ENCODE results near the gene CBX2.

Gene CBX2

DNA sequence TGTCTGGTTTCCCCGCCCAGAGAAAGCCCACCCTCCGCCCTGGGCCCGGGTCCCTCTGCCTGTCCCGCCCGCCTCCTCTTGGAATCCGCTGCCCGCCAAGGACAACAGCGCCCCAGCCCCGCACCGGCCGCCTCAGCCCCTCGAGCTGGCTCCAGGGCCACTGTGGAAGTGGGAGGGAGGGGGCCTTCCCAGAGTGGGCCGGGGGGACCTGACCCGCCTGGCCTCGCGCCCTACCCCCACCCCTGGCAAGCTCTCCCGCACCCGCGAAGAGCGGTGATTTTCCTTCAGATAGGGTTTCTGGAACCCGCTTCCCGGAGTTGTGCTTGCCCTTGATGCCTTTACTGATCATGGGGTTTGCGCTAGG lies 21.2 kb downstream of the CBX2 start:
- Histone ChIP-seq H3K9me3 (no peaks in the 10 kb centered on the region), H3K36me3 (peaks cover 10% of the 10 kb centered on the region), H3K9ac (no peak overlapping the region), H4K20me1 (peaks cover 83% of the 10 kb centered on the region), H3K27me3 (peaks cover 79% of the 10 kb centered on the region), H3K4me3 (no peak overlapping the region), H3K4me1 (peaks cover 57% of the 10 kb centered on the region), H3K4me2 (0 out of 2 replicates have a peak overlapping the region, but pooled peaks have one; percentile 89), H3K27ac (no peak overlapping the region)
- TF ChIP-seq Cebpa-rat (IDR thresholded peaks at IDR 0.05) = no peak

DNA sequence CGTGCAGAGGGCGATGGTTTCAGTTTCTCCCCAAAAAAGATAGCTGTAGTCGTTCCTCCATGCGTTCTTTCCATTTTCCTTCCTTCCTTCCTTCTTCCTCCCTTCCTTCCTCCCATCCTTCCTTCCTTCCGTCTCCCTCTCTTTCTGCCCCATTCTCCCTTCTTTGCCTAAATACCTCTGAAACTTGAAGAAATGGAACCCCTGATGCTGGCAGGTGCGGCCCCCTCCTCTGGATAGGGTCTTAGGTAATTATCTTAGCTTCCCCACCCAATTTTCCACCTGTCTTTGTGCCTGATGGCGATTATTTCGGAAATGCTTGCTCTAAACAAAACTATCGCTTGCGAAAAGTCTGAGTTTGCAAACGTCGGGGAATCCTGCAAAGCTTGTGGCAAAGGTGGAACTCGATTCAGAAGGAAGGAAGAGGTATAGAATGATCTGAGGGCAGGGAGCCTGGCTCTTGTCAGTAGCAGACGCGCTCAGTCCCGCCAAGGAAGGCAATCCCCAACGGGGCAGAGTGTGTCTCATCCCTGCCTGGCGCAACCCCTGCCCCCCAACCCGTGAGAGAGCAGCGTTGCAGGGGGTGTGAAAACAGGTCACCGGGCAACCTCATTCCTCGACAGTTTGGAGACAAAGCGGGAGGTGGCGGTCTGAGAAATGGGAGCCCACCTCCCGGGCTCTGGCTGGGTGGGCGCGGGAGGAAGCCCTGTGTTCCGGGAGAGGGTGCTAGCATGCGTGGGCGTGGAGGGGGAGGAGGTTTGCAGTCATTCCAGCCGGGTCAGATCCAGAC lies 21.8 kb downstream of the CBX2 start:
- no peak overlapping the region for H3K9ac ChIP-seq
- TF ChIP-seq Cebpa-rat (IDR thresholded peaks at IDR 0.05) = no peak
- no peaks in the 10 kb centered on the region for H3K9me3 ChIP-seq
- peaks cover 6% of the 10 kb centered on the region for H3K36me3 ChIP-seq
- H3K27ac ChIP-seq = no peak overlapping the region
- H4K20me1 ChIP-seq = peaks cover 83% of the 10 kb centered on the region
- H3K4me1 ChIP-seq = peaks cover 61% of the 10 kb centered on the region
- 0 out of 2 replicates have a peak overlapping the region, but pooled peaks have one; percentile 49 for H3K4me3 ChIP-seq
- H3K4me2 ChIP-seq = peak overlapping the region; percentile 72
- H3K27me3 ChIP-seq = peaks cover 80% of the 10 kb centered on the region

DNA sequence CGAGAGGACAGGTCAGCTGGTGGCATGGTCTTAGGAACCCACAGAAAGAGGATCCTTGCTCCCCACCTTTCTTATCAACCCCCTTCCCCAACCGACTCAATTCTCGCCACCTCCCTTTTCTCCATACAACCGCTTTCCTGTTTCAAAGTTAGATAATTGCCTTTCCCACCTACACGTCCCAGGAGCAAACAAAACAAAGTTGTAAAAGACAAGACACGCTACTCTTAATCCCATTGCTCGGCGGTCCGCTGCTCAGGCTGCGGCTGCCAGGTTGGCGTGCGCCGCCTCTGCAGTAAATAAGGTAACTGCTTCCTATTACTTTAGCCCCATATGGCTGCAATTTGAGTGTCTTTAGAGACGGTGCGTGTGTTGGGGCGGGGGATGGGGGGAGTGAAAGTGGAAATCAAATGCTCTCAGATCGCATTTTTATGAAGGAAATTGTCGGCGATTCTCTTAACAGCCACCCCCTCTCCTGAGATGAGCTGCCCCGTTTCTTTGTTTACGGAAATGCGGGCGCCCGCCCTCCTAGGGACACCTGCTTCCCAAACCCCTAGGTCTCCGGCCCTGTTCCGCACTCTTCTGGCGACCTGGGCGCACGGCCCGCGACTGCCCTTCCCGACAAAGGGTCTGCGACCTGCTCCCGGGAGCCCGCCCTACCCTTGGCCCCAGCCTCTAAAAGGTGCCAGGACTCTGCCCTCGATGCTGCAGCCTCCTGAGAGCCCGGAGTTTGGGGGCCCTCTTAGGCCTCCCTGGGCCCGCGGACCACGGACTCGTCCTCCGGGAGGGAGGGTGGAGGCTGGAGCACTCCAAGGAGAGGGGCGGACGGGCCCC lies 22.6 kb downstream of the CBX2 start:
- Histone ChIP-seq H3K27ac (no peak overlapping the region), H3K9ac (no peak overlapping the region), H3K9me3 (no peaks in the 10 kb centered on the region), H3K36me3 (no peaks in the 10 kb centered on the region), H3K4me2 (peak overlapping the region; percentile 72), H4K20me1 (peaks cover 84% of the 10 kb centered on the region), H3K27me3 (peaks cover 84% of the 10 kb centered on the region), H3K4me3 (peak overlapping the region; percentile 49), H3K4me1 (peaks cover 61% of the 10 kb centered on the region)
- TF ChIP-seq Cebpa-rat (IDR thresholded peaks at IDR 0.05) = no peak

DNA sequence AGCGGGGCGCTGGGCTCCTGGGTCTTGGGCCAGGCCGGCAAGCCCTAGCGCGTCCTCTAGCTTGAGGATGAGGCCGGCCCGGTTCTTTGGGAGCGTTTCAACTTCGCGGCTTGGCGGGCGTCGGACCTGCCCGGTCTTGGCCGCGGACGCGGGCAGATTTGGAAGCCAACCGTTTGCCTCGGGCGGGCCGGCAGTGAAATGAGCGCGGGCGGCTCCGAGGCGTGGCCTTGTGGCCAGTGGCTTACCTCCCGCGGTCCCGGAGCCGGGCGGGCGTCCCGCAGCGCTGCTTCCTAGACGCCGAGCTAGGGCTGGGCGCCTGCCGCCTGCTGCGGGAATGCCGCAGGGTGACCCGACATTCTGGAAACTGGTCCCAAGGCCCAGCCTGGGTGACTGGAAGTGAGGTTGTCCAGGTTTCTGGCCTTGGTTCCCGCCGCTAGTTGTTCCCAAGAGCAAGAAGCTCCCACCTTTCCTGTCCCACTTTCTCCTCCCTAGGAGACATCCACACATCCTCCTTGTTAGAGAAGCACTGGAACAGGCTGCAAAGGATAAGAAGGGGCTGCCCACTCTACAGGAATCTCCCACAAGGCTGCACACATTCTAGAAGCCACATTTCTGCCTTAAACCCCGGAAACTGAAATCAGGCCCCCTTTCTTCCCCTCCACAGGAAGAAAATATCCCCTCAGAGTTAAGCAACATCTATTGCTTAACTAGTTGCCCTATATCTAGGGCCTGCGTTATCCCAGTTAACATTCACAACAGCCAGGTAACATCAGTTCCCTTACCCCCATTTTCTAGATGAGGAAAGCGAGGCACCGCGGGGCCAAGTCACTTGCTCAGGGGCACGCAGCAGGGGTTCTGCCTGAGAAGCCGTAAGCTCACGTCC lies 23.4 kb downstream of the CBX2 start:
- H3K9ac ChIP-seq = no peak overlapping the region
- H3K36me3 ChIP-seq = no peaks in the 10 kb centered on the region
- H3K9me3 ChIP-seq = no peaks in the 10 kb centered on the region
- H3K4me2 ChIP-seq = peak overlapping the region; percentile 72
- H3K27me3 ChIP-seq = peaks cover 88% of the 10 kb centered on the region
- TF ChIP-seq Cebpa-rat (IDR thresholded peaks at IDR 0.05) = no peak
- H3K4me3 ChIP-seq = peak overlapping the region; percentile 49
- peaks cover 58% of the 10 kb centered on the region for H3K4me1 ChIP-seq
- no peak overlapping the region for H3K27ac ChIP-seq
- peaks cover 85% of the 10 kb centered on the region for H4K20me1 ChIP-seq

DNA sequence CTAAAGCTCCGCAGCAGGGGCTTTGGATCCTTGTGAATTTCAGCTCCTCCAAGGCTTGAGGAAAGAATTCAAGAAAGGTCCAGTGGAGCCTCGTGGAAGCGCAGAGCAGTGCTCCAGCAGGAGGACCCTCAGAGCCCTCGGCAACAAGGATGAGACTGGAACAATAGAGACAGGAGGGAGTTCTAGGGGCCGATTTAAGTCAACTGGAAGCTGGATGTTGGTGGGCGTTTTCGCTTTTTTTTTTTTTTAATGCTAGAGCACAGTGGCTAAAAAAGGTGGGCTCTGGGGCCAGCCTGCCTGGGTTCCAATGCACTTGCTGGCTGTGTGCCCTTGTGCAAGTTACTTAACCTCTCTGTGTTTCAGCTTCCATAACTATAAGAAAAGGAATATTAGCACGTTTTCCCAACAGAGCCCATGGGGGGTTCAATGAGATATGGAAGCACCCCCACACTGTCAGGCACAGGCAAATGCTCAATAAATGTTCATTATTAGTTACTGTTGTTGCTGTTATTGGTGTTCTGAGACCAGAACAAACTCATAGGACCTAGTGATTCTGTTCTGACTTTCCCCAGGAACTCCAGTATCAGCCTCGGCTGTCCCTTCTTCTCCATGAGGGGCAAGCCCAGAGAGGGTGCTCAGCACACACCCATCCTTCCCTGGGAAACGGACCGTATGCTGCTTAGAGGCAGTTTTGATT lies 24.2 kb downstream of the CBX2 start:
- peaks cover 96% of the 10 kb centered on the region for H3K27me3 ChIP-seq
- no peaks in the 10 kb centered on the region for H3K36me3 ChIP-seq
- no peak for TF ChIP-seq Cebpa-rat (IDR thresholded peaks at IDR 0.05)
- H3K9ac ChIP-seq = no peak overlapping the region
- H3K4me2 ChIP-seq = no peak overlapping the region
- peaks cover 58% of the 10 kb centered on the region for H3K4me1 ChIP-seq
- H4K20me1 ChIP-seq = peaks cover 92% of the 10 kb centered on the region
- H3K9me3 ChIP-seq = no peaks in the 10 kb centered on the region
- H3K4me3 ChIP-seq = no peak overlapping the region
- H3K27ac ChIP-seq = no peak overlapping the region

DNA sequence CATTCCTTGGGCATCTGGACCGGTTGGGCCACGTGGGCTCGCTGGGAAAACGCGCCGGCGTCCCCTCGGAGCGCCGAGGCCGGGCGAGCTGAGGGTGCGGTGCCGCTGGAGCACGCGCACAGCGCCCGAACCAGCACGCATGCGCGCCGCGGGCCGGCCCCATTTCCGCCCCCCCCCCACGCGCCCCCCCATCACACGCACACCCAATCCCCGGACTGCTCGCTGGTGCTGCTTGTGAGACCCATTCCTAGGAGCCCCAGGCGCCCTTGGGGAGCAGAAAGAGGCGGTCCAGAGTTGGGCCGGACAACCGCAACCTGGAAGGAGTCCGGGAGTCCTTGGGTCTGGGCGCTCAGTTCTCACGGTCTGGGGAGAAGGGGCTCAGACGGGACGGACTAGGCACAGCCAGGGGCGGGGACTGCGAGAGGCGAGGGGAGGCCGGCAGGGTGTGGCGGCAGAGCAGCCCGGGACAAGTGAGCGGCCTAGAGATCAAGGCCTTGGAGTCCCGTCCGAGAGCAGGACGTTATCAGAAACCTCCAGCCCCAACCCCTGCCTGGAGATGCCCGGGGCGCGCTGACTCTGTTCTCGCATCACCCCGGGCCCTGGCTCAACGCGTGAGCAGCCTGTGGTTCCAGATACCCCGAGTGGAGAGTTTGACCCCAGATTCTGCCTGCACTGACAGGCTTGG lies 24.9 kb downstream of the CBX2 start:
- Histone ChIP-seq H3K9me3 (no peaks in the 10 kb centered on the region), H3K4me1 (peaks cover 56% of the 10 kb centered on the region), H3K9ac (no peak overlapping the region), H3K36me3 (no peaks in the 10 kb centered on the region), H3K27me3 (peaks cover 100% of the 10 kb centered on the region), H3K27ac (no peak overlapping the region), H4K20me1 (peaks cover 99% of the 10 kb centered on the region), H3K4me2 (peak overlapping the region; percentile 84; the same call in 1 of the 2 replicates), H3K4me3 (no peak overlapping the region)
- no peak for TF ChIP-seq Cebpa-rat (IDR thresholded peaks at IDR 0.05)

DNA sequence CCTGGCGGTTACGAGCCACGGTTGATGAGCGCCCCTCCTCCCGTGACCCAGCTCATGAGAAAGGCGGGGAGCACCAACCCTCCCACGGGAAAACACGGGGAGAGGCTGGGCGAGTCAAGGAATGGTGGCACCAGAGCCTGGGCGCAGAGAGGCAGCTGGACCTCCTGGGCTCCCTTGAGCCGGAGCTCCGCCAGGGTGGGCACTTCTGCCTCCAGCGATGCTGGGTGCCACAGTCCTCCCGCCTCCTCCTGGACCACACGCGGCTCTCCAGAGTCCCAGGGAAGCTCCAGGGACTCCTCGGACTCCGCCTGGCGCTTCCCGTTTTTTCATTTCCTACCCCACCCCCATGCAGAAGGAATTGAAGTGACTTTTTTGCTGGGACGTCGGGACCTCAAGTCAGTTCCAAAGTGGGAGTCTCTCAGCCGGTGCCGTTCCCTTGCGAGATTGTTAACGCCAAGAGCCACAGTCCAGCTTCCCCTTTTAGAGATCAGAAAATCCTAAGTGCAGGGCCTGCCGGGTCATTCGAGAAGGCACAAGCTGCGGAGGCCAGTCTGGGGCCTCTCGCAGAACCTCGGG lies 25.6 kb downstream of the CBX2 start:
- Histone ChIP-seq H3K4me3 (peak overlapping the region; percentile 59), H3K4me1 (peaks cover 49% of the 10 kb centered on the region), H3K4me2 (peak overlapping the region; percentile 84), H3K9me3 (no peaks in the 10 kb centered on the region), H3K9ac (no peak overlapping the region), H4K20me1 (peaks cover 99% of the 10 kb centered on the region), H3K27ac (no peak overlapping the region), H3K27me3 (peaks cover 100% of the 10 kb centered on the region), H3K36me3 (no peaks in the 10 kb centered on the region)
- TF ChIP-seq Cebpa-rat (IDR thresholded peaks at IDR 0.05) = no peak

DNA sequence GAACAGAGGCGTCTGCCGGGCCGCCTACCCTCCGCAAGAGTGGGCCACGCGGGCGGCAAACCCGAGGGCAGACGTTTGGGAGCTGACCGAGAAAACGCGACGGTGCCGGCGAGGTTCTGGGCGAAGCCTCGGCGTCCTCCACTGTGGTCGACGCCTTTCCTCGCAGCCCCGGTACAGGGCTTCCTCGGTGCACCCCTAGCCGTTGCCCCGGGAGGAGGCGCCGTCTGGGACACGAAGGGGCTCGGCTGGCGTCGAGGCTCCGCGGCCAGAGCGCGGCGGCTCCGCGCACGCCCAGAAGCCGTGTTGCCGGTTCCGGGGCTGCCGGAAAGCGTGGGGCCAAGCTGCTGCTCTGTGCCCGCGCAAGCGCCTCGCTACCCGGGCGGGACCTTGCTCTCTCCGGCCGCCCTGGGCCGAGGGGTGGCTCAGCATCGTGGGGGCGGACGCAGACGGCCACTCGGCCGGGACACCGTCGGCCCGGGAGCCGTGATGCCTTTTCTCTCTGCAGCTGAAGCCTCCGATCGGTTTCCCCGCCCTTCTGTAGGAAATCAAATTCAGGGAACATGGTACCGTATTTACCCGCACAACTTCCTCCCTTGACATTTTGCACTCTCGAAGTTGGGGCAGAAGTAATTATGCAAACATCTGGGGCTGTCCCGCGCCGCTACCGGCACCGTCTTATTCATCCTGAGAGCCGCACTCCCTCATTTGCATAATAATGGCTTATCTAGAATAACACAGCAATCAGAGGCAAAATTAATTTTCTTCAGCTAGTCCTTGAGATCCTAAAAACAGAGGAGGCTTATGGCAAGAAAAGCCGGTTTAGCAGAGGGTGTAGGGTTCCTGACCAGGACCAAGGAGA lies 26.3 kb downstream of the CBX2 start:
- TF ChIP-seq Cebpa-rat (IDR thresholded peaks at IDR 0.05) = no peak
- Histone ChIP-seq H4K20me1 (peaks cover 99% of the 10 kb centered on the region), H3K4me3 (peak overlapping the region; percentile 59), H3K36me3 (no peaks in the 10 kb centered on the region), H3K27ac (no peak overlapping the region), H3K9me3 (no peaks in the 10 kb centered on the region), H3K4me1 (peaks cover 44% of the 10 kb centered on the region), H3K27me3 (peaks cover 100% of the 10 kb centered on the region), H3K9ac (no peak overlapping the region), H3K4me2 (peak overlapping the region; percentile 84)
